ENCODE results near the gene TBC1D19. TPM values are rescaled to one million over a fixed set of nuclear protein-coding genes. Genes with fewer than 3 reads are reported as not detected.
"Not testable (repeated sequence)": the region's sequence is repeated elsewhere in the genome, so short reads cannot be mapped to it uniquely, and the experiment has no call there.

The TBC1D19 gene
- total RNA-seq, 4 donors from 2014 or later, result 25.0 to 31.8 (median 31.4) TPM

DNA sequence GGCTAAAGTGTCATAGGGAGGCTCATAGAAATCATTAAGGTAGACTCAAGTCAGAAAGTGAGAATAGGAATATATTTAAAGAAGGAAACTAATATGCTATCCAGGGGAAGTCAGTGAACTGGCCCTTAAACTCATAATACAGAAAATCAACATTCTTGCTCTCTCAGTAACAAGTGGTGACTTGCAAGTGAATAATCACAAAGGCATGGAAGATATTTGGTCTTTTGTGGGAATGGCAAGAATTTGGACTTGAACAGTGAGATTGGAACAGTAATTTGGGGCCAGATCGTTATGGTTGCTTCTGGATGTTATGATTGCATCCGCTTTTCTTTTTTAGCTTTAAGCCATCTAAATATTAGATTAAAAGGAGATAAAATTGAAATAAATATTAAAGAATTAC is 103.8 kb downstream of the TBC1D19 start:
- H3K9me3 ChIP-seq, result no peaks in the 10 kb centered on the region
- TF ChIP-seq, protein P1, sequence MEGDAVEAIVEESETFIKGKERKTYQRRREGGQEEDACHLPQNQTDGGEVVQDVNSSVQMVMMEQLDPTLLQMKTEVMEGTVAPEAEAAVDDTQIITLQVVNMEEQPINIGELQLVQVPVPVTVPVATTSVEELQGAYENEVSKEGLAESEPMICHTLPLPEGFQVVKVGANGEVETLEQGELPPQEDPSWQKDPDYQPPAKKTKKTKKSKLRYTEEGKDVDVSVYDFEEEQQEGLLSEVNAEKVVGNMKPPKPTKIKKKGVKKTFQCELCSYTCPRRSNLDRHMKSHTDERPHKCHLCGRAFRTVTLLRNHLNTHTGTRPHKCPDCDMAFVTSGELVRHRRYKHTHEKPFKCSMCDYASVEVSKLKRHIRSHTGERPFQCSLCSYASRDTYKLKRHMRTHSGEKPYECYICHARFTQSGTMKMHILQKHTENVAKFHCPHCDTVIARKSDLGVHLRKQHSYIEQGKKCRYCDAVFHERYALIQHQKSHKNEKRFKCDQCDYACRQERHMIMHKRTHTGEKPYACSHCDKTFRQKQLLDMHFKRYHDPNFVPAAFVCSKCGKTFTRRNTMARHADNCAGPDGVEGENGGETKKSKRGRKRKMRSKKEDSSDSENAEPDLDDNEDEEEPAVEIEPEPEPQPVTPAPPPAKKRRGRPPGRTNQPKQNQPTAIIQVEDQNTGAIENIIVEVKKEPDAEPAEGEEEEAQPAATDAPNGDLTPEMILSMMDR (IDR thresholded peaks at IDR 0.05), result no peak
- TF ChIP-seq POLR2A (IDR thresholded peaks at IDR 0.05), result no peak
- no peaks in the 10 kb centered on the region for H3K27me3 ChIP-seq
- no peaks in the 10 kb centered on the region for H3K36me3 ChIP-seq
- intact Hi-C loops (cut with DNase I), result no loop called here
- DNase-seq, result no peak
- 91 to 94% methylated on average over 2 of the region's 2 CpGs for WGBS, 2 donors
- no peak overlapping the region for H3K4me3 ChIP-seq (replicated peaks in 1 of 3)
- H3K27ac ChIP-seq, result no peak overlapping the region
- no peaks in the 10 kb centered on the region for H3K4me1 ChIP-seq

DNA sequence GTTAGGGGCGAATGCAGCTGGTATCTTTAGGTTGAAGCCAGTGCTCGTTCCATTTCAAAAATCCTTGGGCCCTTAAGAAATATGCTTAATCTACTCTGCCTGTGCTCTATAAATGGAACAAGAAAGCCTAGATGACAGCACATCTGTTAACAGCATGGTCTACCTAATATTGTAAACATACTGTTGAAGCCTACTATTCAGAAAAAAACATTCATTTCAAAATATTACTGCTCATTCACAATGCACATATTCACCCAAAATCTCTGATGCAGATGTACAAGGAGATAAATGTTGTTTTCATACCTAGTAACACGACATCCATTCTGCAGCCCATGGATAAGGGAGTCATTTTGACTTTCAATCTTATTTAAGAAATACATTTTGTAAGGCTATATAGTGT is 106.6 kb downstream of the TBC1D19 start:
- H3K9me3 ChIP-seq, result no peaks in the 10 kb centered on the region
- 82% methylated on average over 3 of the region's 3 CpGs for WGBS, 2 donors
- intact Hi-C loops (cut with DNase I), result no loop called here

DNA sequence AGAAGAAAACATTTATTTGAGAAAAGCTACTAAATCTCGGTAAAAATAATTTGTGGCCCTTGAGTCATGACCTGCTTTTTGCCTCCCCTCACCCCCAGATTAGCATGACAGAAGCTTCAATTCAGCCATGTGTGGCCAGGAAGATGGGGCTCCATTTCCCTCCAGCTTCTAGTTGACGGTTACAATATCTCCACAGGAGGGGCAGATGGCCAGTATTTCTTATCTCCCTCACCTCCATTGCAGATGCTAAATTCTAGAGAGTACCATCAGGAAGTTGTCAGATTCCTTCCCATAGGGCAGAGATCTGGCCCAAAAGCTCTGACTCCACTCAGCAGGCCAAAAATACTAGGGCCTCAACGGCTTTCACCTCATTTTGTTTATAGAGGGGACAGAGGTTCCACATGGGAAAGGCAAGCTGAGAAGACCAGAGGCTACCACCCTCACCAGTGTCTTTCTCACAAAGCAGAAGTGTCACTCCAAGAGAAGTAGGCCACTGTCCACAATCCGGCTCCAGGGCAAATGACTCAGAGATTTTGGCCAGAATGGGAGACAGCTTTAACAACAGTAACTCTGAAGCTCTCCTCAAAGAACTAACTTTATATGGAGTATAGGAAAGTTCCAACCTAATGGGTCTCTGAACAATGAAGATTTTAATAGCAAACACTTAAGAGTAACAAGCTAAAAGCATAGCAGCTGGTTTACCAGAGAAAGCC is 108.3 kb downstream of the TBC1D19 start:
- 96 to 97% methylated on average over 4 of the region's 4 CpGs for WGBS, 2 donors
- no peak for DNase-seq
- no peaks in the 10 kb centered on the region for H3K27me3 ChIP-seq
- H3K9me3 ChIP-seq, result no peaks in the 10 kb centered on the region
- no peak for TF ChIP-seq POLR2A (IDR thresholded peaks at IDR 0.05)
- TF ChIP-seq, protein P1 (IDR thresholded peaks at IDR 0.05), result no peak
- no peaks in the 10 kb centered on the region for H3K36me3 ChIP-seq
- intact Hi-C loops (cut with DNase I), result no loop called here
- no peaks in the 10 kb centered on the region for H3K4me1 ChIP-seq
- H3K4me3 ChIP-seq (replicated peaks in 1 of 3), result no peak overlapping the region
- H3K27ac ChIP-seq, result no peak overlapping the region

More for the DNA sequence above, 106.6 kb downstream of the TBC1D19 start:
- no peak for DNase-seq
- H3K27me3 ChIP-seq, result no peaks in the 10 kb centered on the region
- H3K4me3 ChIP-seq (replicated peaks in 1 of 3), result no peak overlapping the region
- no peaks in the 10 kb centered on the region for H3K4me1 ChIP-seq
- no peaks in the 10 kb centered on the region for H3K36me3 ChIP-seq
- no peak overlapping the region for H3K27ac ChIP-seq
- TF ChIP-seq POLR2A (IDR thresholded peaks at IDR 0.05), result no peak
- TF ChIP-seq, protein P1 (IDR thresholded peaks at IDR 0.05), result no peak

DNA sequence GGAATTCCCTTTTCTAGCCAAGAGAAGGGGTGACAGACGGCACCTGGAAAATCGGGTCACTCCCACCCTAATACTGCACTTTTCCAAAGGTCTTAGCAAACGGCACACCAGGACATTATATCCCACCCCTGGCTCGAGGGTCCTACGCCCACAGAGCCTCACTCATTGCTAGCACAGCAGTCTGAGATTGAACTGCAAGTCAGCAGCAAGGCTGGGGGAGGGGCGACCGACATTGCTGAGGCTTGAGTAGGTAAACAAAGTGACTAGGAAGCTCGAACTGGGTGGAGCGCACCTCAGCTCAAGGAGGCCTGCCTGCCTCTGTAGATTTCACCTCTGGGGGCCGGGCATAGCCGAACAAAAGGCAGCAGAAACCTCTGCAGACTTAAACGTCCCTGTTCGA is 110.2 kb downstream of the TBC1D19 start:
- H3K36me3 ChIP-seq; H3K27ac ChIP-seq; H3K4me3 ChIP-seq (replicated peaks in 1 of 3); H3K9me3 ChIP-seq; intact Hi-C loops (cut with DNase I); H3K4me1 ChIP-seq; H3K27me3 ChIP-seq: not testable (repeated sequence)
- WGBS, 2 donors, result 98% methylated on average over 12 to 13 of the region's 13 CpGs
- DNase-seq, result peak in 1 of 2 donors; percentile 3

- Histone ChIP-seq H3K36me3 (no peaks in the 10 kb centered on the region), H3K9me3 (no peaks in the 10 kb centered on the region), H3K4me1 (no peaks in the 10 kb centered on the region), H3K4me3 (replicated peaks in 1 of 3) (no peak overlapping the region), H3K27ac (no peak overlapping the region), H3K27me3 (no peaks in the 10 kb centered on the region)
- WGBS, 2 donors, result 92 to 95% methylated on average over 1 of the region's 1 CpG
- TF ChIP-seq POLR2A (IDR thresholded peaks at IDR 0.05), result no peak
- TF ChIP-seq, protein P1 (IDR thresholded peaks at IDR 0.05), result no peak
- intact Hi-C loops (cut with DNase I), result no loop called here
- DNase-seq, result no peak
These were observed 116.2 kb downstream of the TBC1D19 start for GRCh38 chr4:26700110-26700509.

Data from thyroid gland (tissue), 4 donors.